ENCODE results near the gene KEAP1.
"Not testable (repeated sequence)": the region's sequence is repeated elsewhere in the genome, so short reads cannot be mapped to it uniquely, and the experiment has no call there.

The KEAP1 gene

DNA sequence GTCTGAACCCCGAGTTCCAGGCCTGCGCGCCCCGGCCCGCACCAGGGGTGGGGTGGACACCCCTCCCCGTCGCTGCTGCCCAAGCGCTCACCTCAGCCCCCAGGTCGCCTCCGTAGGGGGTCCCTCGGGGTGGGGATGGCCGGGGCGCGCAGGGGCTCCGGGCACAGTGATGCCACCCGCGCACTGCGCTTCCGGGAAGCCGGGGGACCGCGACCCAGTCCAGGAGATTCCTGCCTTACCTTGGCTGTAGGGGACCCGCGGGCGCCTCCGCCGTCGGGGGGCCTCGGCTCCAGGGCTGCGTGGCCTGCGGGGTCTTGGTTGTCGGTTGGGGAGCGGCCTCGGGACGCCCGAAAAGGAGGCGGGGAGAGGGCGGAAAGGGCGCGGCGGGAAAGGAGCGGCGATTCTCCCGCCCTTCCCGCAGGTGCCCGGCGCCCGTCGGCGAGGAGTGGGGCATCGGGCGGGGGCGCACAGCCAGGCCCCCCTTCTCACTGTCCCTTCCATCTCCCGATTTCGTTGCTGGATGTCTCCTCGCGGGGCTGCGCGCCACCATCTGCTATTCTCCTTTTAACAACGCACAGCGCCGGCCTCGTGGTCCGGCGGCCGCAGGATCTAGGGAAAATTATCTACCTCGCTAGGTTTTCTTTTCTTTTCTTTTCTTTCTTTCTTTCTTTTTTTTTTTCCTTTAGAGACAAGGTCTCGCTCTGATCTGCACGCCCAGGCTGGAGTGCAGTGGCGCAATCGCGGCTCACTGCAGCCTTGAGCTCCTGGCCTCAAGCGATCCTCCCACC, at the start of gene KEAP1:
Gene KEAP1, minus strand, starts transcription at position 355 of the 788 bp plus-strand sequence. CDS start 3,323 bp downstream, outside the sequence.
- DNase-seq (ENCODE audit: low read depth in 2 of 2, low spot score in 1 of 2), result no peak

DNA sequence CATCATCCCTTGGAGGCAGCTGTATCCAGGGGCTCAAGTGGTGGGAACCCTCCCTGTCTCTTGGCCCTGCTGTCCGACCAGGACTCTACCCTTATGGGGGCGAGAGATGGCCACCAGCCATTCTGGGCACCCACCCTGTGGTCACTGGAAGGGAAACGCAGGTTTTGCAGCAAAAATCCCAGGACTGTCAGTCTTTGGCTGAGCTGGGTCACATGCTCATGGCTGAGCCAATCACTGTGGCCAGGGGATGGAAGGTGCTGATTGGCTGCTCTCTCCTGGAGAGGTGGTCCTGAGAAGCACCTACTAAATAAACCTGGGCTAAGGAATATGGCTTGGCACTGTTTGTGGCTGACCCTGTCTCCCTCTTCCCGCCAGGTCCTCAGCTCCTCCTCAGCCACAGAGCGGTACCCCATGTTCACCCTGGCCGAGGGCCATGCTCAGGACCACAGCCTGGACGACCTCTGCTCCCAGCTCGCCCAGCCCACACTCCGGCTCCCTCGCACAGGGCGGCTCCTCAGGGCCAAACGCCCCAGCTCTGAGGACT, 49.4 kb upstream of the KEAP1 start:
- no peak for DNase-seq (ENCODE audit: low read depth in 2 of 2, low spot score in 1 of 2)

DNA sequence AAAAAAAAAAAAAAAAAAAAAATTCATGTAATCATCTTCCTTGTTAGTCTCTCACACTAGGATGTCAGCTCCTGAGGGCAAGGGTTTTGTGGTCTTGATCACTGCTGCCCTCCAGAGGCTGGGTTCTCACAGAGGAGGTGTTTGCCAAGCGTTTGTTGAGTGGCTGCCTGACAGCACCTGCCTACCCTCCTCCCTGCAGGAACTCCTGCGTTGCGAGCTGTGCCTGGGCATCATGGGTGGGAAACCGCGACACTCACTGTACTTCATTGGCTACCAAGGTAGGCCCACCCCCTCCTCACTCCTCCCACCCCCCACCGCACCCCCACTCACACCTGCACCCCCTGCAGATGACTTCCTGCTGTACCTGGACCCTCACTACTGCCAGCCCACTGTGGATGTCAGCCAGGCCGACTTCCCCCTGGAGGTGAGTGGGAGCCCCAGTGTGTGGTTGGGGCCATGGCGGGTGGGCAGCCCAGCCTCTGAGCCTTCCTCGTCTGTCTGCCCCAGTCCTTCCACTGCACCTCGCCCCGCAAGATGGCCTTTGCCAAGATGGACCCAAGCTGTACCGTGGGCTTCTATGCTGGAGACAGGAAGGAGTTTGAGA, 48.6 kb upstream of the KEAP1 start:
- DNase-seq (ENCODE audit: low read depth in 2 of 2, low spot score in 1 of 2), result no peak

DNA sequence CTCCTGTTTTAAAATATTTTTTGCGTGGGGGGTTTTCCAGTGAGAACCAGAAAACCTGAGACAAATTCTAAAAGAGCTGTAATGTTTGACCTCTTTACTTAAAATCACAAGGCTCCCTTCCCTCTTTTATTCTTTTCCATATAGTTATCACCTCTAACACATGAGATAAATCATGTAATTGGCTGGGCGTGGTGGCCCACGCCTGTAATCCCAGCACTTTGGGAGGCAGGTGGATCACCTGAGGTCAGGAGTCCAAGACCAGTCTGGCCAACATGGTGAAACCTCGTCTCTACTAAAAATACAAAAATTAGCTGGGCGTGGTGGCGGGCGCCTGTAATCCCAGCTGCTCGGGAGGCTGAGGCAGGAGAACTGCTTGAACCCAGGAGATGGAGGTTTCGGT, 47.9 kb upstream of the KEAP1 start:
- not testable (repeated sequence) for DNase-seq (ENCODE audit: low read depth in 2 of 2, low spot score in 1 of 2)

DNA sequence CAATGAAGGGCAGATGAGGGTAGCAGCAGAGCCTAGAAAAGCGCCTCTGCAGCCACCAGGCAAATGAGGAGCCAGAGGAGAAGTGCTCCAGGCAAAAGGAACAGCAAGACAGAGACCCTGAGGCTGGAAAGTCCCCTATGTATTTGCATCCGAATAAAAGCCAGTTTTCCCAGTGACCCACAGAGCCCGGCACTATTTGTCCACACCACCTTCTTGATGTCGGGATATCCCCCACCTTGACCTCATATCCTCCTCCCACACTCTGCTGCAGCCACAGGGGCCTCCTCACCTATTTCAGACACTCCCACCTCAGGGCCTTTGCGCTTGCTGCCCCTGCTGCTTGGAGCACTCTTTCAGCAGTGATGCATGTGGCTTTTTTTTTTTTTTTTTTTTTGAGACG, 47.2 kb upstream of the KEAP1 start:
- no peak for DNase-seq (ENCODE audit: low read depth in 2 of 2, low spot score in 1 of 2)

DNA sequence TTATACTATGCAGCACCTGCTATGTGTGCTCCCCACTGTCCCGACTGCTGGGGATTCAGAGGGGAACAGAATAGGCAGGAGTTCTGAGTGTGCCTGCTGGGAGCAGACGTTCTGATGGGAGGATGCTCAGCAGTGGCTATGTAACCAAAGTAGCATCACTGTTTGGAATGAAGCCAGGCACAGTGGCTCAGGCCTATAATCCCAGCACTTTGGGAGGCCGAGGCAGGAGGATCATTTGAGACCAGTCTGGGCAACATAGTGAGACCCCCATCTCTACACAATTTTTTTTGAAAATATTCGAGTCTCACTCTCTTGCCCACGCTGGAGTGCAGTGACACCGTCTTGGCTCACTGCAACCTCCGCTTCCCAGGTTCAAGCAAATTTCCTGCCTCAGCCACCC, 46.6 kb upstream of the KEAP1 start:
- no peak for DNase-seq (ENCODE audit: low read depth in 2 of 2, low spot score in 1 of 2)

DNA sequence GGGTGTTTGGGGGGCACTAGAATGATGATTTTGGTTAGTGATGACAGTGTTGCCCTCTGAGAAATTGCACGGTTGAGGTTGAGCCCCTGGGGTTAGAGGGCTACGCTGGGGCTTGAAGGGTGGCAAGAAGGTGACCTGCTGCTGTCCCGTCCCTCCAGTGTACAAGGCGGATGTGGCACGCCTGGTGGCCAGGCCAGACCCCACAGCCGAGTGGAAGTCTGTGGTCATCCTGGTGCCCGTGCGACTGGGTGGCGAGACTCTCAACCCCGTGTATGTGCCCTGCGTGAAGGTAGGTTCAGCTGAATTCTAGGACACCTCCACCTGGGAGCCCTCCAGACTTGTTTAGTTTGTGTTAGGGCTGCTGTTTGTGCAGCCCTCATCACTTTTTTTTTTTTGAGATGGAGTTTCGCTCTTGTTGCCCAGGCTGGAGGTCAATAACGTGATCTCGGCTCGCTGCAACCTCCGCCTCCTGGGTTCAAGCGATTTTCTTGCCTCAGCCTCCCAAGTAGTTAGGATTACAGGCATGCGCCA, 45.7 kb upstream of the KEAP1 start:
- no peak for DNase-seq (ENCODE audit: low read depth in 2 of 2, low spot score in 1 of 2)

DNA sequence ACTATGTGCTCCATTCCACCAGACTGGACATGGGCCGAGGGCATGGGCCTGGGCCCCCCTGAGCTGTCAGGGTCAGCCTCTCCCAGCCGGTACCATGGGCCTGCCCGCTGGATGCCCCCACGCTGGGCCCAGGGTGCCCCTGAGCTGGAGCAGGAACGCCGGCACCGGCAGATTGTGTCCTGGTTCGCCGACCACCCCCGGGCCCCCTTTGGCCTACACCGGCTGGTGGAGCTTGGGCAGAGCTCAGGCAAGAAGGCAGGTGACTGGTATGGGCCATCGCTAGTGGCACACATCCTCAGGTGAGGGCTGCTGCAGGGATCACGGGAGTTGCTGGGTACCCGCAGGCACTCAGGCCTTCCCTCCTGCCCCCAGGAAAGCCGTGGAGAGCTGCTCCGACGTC, 43.7 kb upstream of the KEAP1 start:
- no peak for DNase-seq (ENCODE audit: low read depth in 2 of 2, low spot score in 1 of 2)

DNA sequence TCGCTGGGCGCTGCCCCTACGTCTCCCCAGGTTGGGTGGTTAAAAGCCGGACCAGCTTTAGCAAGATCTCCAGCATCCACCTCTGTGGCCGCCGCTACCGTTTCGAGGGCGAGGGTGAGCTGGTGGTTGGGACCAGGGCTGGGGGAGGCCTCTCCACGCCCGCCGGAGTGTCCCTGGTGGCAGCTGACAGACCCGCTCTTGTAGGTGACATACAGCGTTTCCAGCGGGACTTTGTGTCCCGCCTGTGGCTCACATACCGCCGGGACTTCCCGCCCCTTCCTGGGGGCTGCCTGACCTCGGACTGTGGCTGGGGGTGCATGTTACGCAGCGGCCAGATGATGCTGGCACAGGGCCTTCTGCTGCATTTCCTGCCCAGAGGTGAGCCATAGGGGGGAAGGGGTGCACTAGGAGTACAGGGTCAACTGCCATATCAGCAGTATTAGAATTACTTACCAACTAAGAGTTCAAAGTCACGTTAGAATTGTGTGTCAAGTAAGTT, 41.6 kb upstream of the KEAP1 start:
- DNase-seq (ENCODE audit: low read depth in 2 of 2, low spot score in 1 of 2), result no peak

DNA sequence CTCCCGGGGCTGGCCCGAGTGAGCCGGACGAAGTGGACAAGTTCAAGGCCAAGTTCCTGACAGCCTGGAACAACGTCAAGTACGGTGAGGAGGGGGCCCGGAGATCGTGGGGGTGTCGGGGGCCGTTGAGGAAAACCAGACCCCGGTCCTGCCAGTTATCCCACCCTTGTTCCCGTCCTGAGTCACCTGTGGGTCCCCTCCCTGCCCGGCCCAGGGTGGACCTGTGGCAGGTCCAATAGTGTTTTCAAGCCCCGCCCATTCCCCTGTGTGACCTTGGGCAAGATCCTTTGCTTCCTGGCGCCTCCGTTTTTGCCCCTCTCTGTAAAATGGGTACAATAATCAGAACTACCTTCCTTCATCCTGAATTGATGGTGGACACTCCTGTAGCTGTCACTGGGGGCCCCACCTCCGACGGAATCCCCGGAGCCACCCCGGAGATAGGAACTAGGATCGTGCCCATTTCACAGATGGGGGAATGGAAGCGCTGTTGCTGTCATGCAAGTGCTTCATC, 41.1 kb upstream of the KEAP1 start:
- no peak for DNase-seq (ENCODE audit: low read depth in 2 of 2, low spot score in 1 of 2)

DNA sequence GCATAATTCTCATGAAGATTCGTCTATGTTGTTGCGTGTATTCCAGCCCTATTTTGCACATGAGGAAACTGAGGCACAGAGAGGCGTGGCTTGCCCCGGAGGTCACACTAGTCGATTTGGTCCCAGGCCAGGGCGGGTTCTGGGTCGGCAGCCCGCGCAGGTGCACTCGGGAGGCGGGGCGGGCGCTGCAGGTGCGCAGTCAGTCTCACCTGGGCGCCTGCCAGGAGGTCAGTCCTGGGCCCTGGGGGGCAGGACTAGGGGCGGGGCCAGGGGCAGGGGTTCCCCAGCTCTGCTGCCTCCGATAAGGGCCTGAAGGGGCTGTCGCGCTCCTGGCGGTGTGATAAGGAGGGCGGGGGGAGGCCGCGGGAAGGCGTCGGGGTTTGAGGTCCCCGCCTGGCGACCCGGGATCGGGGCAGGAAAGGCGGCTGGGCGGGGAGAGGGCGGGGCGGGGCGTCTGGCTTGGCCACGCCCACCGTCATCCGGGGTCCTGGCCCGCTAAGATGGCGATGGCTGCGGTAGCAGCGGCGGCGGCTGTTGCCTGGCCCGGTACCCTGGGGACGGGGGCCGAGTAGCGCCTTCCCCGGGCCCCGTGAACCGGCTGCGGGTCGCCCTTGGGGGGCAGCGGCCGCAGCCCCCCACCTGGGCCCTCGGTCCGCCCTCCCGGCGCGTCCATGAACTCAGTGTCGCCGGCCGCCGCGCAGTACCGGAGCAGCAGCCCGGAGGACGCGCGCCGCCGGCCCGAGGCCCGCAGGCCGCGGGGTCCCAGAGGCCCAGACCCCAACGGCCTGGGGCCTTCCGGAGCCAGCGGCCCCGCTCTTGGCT, 40.5 kb upstream of the KEAP1 start, which contains the start of gene ATG4D:
Gene ATG4D, plus strand, starts transcription at position 485 of the 822 bp plus-strand sequence. Its CDS starts 187 bp downstream, at position 672.
- DNase-seq (ENCODE audit: low read depth in 2 of 2, low spot score in 1 of 2), result peak in 1 of 2 donors; percentile 59

DNA sequence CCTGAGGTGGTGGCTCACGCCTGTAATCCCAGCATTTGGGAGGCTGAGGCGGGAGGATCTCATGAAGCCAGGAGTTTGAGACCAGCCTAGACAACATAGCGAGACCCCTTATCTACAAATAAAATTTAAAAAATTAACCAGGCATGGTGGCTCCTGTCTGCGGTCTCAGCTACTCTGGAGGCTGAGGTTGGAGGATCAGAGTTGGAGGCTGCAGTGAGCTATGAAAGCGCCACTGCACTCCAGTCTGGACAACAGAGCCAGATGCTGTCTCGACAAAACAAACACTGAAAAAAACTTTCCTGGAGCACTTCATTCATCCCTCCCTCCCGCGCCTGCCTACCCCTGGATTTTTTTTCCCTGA, 39.9 kb upstream of the KEAP1 start:
- no peak for DNase-seq (ENCODE audit: low read depth in 2 of 2, low spot score in 1 of 2)

DNA sequence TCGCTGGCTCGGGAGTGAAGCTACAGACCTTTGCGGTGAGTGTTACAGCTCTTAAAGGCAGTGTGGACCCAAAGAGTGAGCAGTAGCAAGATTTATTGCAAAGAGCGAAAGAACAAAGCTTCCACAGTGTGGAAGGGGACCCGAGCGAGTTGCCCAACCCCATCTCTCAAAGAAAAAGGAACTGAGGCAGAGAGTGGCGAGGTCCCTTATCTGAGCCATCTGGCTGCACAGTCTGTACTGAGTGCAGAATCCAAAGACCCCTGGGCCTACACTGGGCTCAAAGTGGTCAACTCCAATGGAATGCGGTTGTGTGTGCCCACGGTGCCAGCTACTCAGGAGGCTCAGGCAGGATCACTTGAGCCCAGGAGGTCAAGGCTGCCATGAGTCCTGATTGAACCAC, 35.9 kb upstream of the KEAP1 start:
- not testable (repeated sequence) for DNase-seq (ENCODE audit: low read depth in 2 of 2, low spot score in 1 of 2)

DNA sequence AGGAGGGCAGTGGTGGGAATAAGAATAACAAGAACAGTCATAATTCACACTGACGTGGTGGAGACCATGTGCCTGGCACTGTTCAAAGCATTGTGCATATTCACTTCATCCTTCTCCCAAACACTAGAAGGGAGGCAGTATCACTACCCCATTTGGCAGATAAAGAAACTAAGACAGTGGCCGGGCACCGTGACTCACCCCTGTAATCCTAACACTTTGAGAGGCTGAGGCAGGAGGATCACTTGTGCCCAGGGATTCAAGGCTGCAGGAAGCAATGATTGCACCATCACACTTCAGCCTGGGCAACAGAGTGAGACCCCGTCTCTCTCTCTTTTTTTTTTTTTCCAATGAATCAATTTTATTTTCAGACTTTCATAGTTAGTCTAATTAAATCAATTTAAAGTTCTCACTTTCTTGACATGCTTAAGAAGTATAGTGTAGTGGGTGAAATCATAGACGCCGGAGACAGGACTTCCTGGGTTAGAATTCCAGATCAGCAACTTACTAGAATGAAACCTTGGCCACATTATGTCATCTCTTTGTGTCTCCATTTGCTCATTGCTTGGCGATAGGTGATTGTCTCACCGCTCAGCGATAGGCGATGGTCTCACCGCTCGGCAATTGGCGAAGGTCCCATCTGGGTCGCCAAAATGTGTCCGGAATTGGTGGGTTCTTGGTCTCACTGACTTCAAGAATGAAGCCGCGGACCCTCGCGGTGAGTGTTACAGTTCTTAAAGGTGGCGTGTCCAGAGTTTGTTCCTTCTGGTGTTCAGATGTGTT, 35.2 kb upstream of the KEAP1 start:
- no peak for DNase-seq (ENCODE audit: low read depth in 2 of 2, low spot score in 1 of 2)

DNA sequence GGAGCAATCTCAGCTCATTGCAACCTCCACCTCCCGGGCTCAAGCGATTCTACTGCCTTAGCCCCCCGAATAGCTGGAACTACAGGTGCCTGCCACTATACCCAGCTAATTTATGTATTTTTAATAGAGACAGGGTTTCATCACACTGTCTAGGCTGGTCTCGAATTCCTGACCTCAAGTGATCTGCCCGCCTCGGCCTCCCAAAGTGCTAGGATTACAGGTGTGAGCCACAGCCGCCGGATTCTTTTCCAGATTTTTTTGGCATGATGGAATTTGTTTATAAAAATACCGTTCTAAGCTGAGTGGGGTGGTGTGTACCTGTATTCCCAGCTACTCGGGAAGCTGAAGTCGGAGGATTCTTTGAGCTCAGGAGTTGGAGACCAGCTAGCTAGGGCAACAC, 34.5 kb upstream of the KEAP1 start:
- DNase-seq (ENCODE audit: low read depth in 2 of 2, low spot score in 1 of 2), result no peak

DNA sequence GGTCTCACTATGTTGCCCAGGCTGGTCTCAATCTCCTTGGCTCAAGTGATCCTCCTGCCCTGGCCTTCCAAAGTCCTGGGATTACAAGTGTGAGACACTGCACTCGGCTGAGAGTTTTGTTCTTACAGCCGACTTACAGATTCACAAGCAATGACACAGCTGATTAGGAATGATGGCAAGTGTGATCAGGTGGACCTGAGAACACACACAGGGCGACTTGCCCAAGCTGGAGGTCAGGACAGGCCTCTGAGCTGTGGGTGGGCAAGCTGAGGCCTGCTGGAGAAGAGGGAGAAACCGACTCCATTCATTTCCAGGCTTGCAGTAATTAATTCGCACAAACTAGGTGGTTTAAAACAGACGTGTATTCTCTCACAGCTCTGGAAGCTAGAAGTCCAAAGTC, 32.5 kb upstream of the KEAP1 start:
- DNase-seq (ENCODE audit: low read depth in 2 of 2, low spot score in 1 of 2), result no peak

DNA sequence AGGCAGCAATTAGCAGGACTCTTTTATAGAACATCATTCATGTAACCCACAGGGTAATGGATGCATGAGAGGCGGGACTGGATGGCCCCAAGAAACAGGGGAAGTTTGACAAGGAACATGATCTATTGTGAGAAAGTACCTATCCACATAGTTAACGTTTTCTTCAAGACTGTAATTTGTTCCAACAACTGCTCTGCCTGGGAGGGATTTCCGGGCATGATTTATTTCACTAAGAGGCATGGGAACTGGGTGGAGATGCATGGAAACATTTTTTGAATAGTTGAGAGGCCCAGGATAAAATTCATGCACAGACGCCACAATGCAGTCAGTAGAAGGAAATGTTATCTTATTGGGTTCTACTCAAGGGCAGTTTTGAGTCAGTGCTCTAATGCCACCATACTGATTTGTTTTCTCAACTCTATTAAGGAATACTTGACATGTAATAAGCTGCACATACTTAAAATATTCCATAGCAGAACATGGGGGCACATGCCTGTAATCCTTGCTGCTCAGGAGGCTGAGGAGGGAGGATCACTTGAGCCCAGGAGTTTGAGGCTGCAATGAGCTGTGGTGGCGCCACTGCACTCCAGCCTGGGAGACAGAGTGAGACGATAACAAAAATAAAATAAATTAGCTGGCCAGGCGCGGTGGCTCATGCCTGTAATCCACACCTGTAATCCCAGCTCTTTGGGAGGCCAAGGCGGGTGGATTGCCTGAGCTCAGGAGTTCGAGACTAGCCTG, 30.7 kb upstream of the KEAP1 start:
- DNase-seq (ENCODE audit: low read depth in 2 of 2, low spot score in 1 of 2), result no peak

DNA sequence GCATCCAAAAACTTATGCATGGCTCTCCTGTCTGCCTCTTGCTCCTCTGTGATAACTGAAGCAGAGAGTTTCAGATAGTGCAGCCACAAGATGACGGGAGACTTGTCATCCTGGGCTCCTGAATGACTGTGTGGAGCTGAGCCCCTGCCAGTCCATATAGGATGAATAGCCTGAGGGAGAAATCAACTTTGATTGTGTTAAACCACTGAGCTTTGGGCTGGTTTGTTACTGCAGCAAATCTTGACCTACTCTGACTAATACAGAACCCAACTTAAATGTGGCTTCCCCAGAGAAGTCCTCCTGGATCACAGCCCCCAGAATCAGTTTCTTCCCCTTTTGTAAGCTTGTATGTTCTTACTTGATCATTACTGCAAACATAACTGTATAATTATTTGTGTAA, 29.3 kb upstream of the KEAP1 start:
- no peak for DNase-seq (ENCODE audit: low read depth in 2 of 2, low spot score in 1 of 2)

DNA sequence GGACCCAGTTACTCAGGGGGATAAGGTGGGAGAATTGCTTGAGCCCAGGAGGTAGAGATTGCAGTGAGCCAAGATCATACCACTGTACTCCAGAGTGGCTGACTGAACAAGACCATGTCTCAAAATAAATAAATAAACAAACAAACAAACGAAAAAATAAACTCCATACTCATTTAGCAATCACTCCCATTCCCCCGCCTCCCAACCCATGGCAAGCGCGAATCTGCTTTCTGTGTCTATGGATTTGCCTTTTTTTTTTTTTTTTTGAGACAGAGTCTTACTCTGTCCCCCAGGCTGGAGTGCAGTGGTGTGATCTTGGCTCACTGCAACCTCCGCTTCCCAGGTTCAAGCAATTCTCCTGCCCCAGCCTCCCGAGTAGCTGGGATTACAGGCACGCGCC, 23.7 kb upstream of the KEAP1 start:
- not testable (repeated sequence) for DNase-seq (ENCODE audit: low read depth in 2 of 2, low spot score in 1 of 2)

DNA sequence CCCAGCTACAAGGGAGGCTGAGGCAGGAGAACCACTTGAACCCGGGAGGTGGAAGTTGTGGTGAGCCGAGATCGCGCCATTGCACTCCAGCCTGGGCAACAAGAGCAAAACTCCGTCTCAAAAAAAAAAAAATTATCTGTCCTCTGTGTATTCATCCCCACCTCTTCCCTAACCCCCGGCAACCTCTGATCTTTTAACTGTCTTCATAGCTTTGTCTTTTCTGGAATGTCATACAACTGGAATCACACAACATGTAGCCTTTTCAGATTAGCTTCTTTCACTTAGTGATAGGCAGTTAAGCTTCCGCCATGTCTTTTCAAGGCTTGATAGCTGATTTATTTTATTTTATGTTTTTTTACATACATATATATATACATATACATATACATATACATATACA, 22.5 kb upstream of the KEAP1 start:
- DNase-seq (ENCODE audit: low read depth in 2 of 2, low spot score in 1 of 2), result no peak
